Aorta (tissue), 5 donors: Measurements from ENCODE around the gene PTAFR. TPM values are rescaled to one million over a fixed set of nuclear protein-coding genes. Genes with fewer than 3 reads are reported as not detected.

ENCODE experiments used
- ATAC-seq: fragments of 200-7000 bp; cut with Tn5 transposase; one replicate; pipeline ENCODE4 v1.9.1; 2022; ENCODE audit warnings: moderate library complexity; ENCODE audit not compliant: low FRiP score
- DNase-seq, 2 donors: peaks; one replicate each; pipeline ENCODE4 v3.0.0-alpha.2; 2020
- H3K27ac ChIP-seq, 2 donors: one replicate each; pipeline ENCODE4 v1.5.1; 2013; ENCODE audit warnings: low read length in 2 of 2, mild to moderate bottlenecking in 2 of 2, moderate library complexity in 2 of 2, control low read depth in 1 of 2, inconsistent platforms in 1 of 2, low read depth in 1 of 2
- H3K27me3 ChIP-seq, 2 donors: one replicate each; pipeline ENCODE4 v1.6.1; 2013; ENCODE audit warnings: control low read depth in 1 of 2, low read length in 1 of 2, mild to moderate bottlenecking in 1 of 2, moderate library complexity in 1 of 2; ENCODE audit not compliant: insufficient read depth in 2 of 2, control insufficient read depth in 1 of 2
- H3K36me3 ChIP-seq, 2 donors: one replicate each; pipeline ENCODE4 v1.6.1; 2013; ENCODE audit warnings: control low read depth in 1 of 2, low read length in 1 of 2, mild to moderate bottlenecking in 1 of 2; ENCODE audit not compliant: insufficient read depth in 2 of 2, control insufficient read depth in 1 of 2
- H3K4me1 ChIP-seq, 2 donors: one replicate each; pipeline ENCODE4 v1.6.1; 2013; ENCODE audit warnings: low read length in 2 of 2, control low read depth in 1 of 2, mild to moderate bottlenecking in 1 of 2, moderate library complexity in 1 of 2; ENCODE audit not compliant: insufficient read depth in 2 of 2, control insufficient read depth in 1 of 2
- H3K4me3 ChIP-seq, 2 donors: one replicate each; pipeline ENCODE4 v1.5.1; 2013; ENCODE audit warnings: low read length in 2 of 2, control low read depth in 1 of 2, mild to moderate bottlenecking in 1 of 2
- H3K9me3 ChIP-seq: one replicate; pipeline ENCODE4 v1.6.1; 2013; ENCODE audit warnings: mild to moderate bottlenecking, low read length; ENCODE audit not compliant: control insufficient read depth
- WGBS, 2 donors: extraction: QIAGEN DNeasy Blood & Tissue Kit; methylation state at CpG; one replicate each; pipeline ENCODE4 v1.1.7; 2013; 5-methylcytosine and 5-hydroxymethylcytosine counted together
- intact Hi-C, 2 donors: fragments of 100-400 bp; cut with DNase I; formaldehyde crosslinking; loops; one replicate each; pipeline versions ENCODE4 v1.14.2 to v1.15.0; 2022
- polyA plus RNA-seq, 2 donors: library from polyadenylated mRNA; stranded (reverse); fragments of 200-250 nt; gene quantifications; one replicate each; pipeline ENCODE4 v1.2.3, GENCODE V29; 2013
- total RNA-seq, 2 donors: library from RNA; stranded (reverse); fragmentation: NEBNext Ultra II Directional; extraction: Animal tissue kit (Norgen Biotek cat#: 25700); gene quantifications; one replicate each; pipeline ENCODE4 v1.2.1, GENCODE V29; 2021
- donor health status: healthy with polysubstance abuse.
- donor health status: Bipolar disorder and iron deficiency.
- donor health status: DM: no; HTN: no; CAD: no.
- donor health status: DM: no; HTN: no; CAD: no.
- donor health status: DM: yes; HTN: yes; CAD: no.

Gene PTAFR
- total and polyA plus RNA-seq, 4 donors, result 0.41 to 10.4 (median 6.1) TPM

GRCh38 chr1:28118640-28119307 is 57.7 kb downstream of the PTAFR start:
- 71 to 85% methylated on average over 5 of the region's 5 CpGs for WGBS, 2 donors
- DNase-seq (no peak), ATAC-seq (no peak)
- no peaks in the 10 kb centered on the region for H3K27me3 ChIP-seq
- H3K36me3 ChIP-seq, result no peaks in the 10 kb centered on the region
- intact Hi-C loops, result no loop called here
- H3K27ac ChIP-seq, result no peak overlapping the region
- no peak overlapping the region for H3K4me3 ChIP-seq
- no peaks in the 10 kb centered on the region for H3K4me1 ChIP-seq
- no peaks in the 10 kb centered on the region for H3K9me3 ChIP-seq

GRCh38 chr1:28115267-28115666 is 61.2 kb downstream of the PTAFR start:
- DNase-seq (peak in 1 of 2 donors; percentile 53), ATAC-seq (no peak)
- Histone ChIP-seq H3K36me3 (no peaks in the 10 kb centered on the region), H3K9me3 (no peaks in the 10 kb centered on the region), H3K27ac (no peak overlapping the region), H3K4me3 (no peak overlapping the region), H3K27me3 (no peaks in the 10 kb centered on the region), H3K4me1 (no peaks in the 10 kb centered on the region)
- WGBS, 2 donors, result 42 to 48% methylated on average over 4 of the region's 4 CpGs
- intact Hi-C loops, result no loop called here

- intact Hi-C loops, result no loop called here
- DNase-seq (no peak), ATAC-seq (no peak)
- 80 to 88% methylated on average over 2 of the region's 2 CpGs for WGBS, 2 donors
- Histone ChIP-seq H3K4me1 (no peaks in the 10 kb centered on the region), H3K4me3 (no peak overlapping the region), H3K9me3 (no peaks in the 10 kb centered on the region), H3K27me3 (no peaks in the 10 kb centered on the region), H3K27ac (no peak overlapping the region), H3K36me3 (no peaks in the 10 kb centered on the region)
These were observed 61.6 kb downstream of the PTAFR start for GRCh38 chr1:28114844-28115243.

- H3K9me3 ChIP-seq, result no peaks in the 10 kb centered on the region
- 86 to 87% methylated on average over 3 of the region's 3 CpGs for WGBS, 2 donors
- no peak for DNase-seq
- H3K36me3 ChIP-seq, result no peaks in the 10 kb centered on the region
- H3K27ac ChIP-seq, result no peak overlapping the region
- intact Hi-C loops, result no loop called here
- no peak for ATAC-seq
- H3K4me3 ChIP-seq, result no peak overlapping the region
- H3K4me1 ChIP-seq, result no peaks in the 10 kb centered on the region
- no peaks in the 10 kb centered on the region for H3K27me3 ChIP-seq
These were observed 63.3 kb downstream of the PTAFR start for GRCh38 chr1:28113242-28113572.

GRCh38 chr1:28112388-28113241 is 63.9 kb downstream of the PTAFR start:
- 74 to 78% methylated on average over 5 of the region's 5 CpGs for WGBS, 2 donors
- Histone ChIP-seq H3K36me3 (no peaks in the 10 kb centered on the region), H3K27me3 (no peaks in the 10 kb centered on the region), H3K27ac (no peak overlapping the region), H3K4me3 (no peak overlapping the region), H3K9me3 (no peaks in the 10 kb centered on the region), H3K4me1 (no peaks in the 10 kb centered on the region)
- ATAC-seq (no peak), DNase-seq (peak in 1 of 2 donors; percentile 63)
- intact Hi-C loops, result no loop called here

- Histone ChIP-seq H3K9me3 (no peaks in the 10 kb centered on the region), H3K27me3 (no peaks in the 10 kb centered on the region), H3K4me1 (no peaks in the 10 kb centered on the region), H3K27ac (no peak overlapping the region), H3K4me3 (no peak overlapping the region), H3K36me3 (no peaks in the 10 kb centered on the region)
- DNase-seq (peak in 1 of 2 donors; percentile 63), ATAC-seq (peak; percentile 44)
- intact Hi-C loops, result no loop called here
- WGBS, 2 donors, result 90 to 94% methylated on average over 2 of the region's 2 CpGs
These were observed 65.3 kb downstream of the PTAFR start for GRCh38 chr1:28111157-28111556.

- DNase-seq, result no peak
- Histone ChIP-seq H3K27me3 (no peaks in the 10 kb centered on the region), H3K4me3 (no peak overlapping the region), H3K36me3 (no peaks in the 10 kb centered on the region), H3K27ac (no peak overlapping the region), H3K9me3 (no peaks in the 10 kb centered on the region), H3K4me1 (no peaks in the 10 kb centered on the region)
- intact Hi-C loops, result no loop called here
- ATAC-seq, result no peak
- 54 to 65% methylated on average over 1 of the region's 1 CpG for WGBS, 2 donors
These were observed 65.9 kb downstream of the PTAFR start for GRCh38 chr1:28110555-28110954.

GRCh38 chr1:28109639-28110038 is 66.9 kb downstream of the PTAFR start:
- DNase-seq, result no peak
- Histone ChIP-seq H3K36me3 (no peaks in the 10 kb centered on the region), H3K9me3 (no peaks in the 10 kb centered on the region), H3K27me3 (no peaks in the 10 kb centered on the region), H3K4me3 (no peak overlapping the region), H3K4me1 (no peaks in the 10 kb centered on the region), H3K27ac (no peak overlapping the region)
- intact Hi-C loops, result no loop called here
- no peak for ATAC-seq
- WGBS, 2 donors, result 87 to 91% methylated on average over 3 of the region's 3 CpGs

- Histone ChIP-seq H3K27me3 (no peaks in the 10 kb centered on the region), H3K4me1 (no peaks in the 10 kb centered on the region), H3K27ac (no peak overlapping the region), H3K9me3 (no peaks in the 10 kb centered on the region), H3K4me3 (no peak overlapping the region), H3K36me3 (no peaks in the 10 kb centered on the region)
- no peak for ATAC-seq
- WGBS, 2 donors, result 92 to 96% methylated on average over 2 of the region's 2 CpGs
- intact Hi-C loops, result no loop called here
- DNase-seq, result no peak
These were observed 68.5 kb downstream of the PTAFR start for GRCh38 chr1:28108001-28108400.
